Left lung (tissue), 10 donors: Measurements from ENCODE around the gene CFAP221. TPM values are rescaled to one million over a fixed set of nuclear protein-coding genes. Genes with fewer than 3 reads are reported as not detected.

Experiments used
- ATAC-seq: fragments of 200-7000 bp; cut with Tn5 transposase; one replicate; pipeline ENCODE4 v1.9.1; 2020; ENCODE audit warnings: moderate library complexity
- DNase-seq, 4 donors: peaks; one replicate each; pipeline ENCODE4 v3.0.0-alpha.2; 2013 to 2020
- H3K27ac ChIP-seq, 2 donors: fragments of 200-600 bp; sonication (generic) in 1 of 2; one replicate each; pipeline versions ENCODE4 v1.5.0 to v1.8.0; 2020 to 2021
- H3K27me3 ChIP-seq, 2 donors: fragments of 200-600 bp; sonication (generic) in 1 of 2; one replicate each; pipeline versions ENCODE4 v1.5.0 to v1.8.0; 2020 to 2021
- H3K36me3 ChIP-seq, 2 donors: fragments of 200-600 bp; sonication (generic) in 1 of 2; one replicate each; pipeline versions ENCODE4 v1.5.0 to v1.8.0; 2020 to 2021
- H3K4me1 ChIP-seq, 2 donors: fragments of 200-600 bp; one replicate each; pipeline ENCODE4 v1.8.0; 2021
- H3K4me3 ChIP-seq, 2 donors: fragments of 200-600 bp; sonication (generic) in 1 of 2; one replicate each; pipeline versions ENCODE4 v1.5.0 to v1.8.0; 2020 to 2021; ENCODE audit warnings: mild to moderate bottlenecking in 1 of 2
- H3K9me3 ChIP-seq, 2 donors: fragments of 200-600 bp; sonication (generic) in 1 of 2; one replicate each; pipeline versions ENCODE4 v1.5.0 to v1.8.0; 2020 to 2021
- CTCF ChIP-seq, 2 donors: fragments of 200-600 bp; sonication (generic) in 1 of 2; IDR thresholded peaks; one replicate each; pipeline versions ENCODE4 v1.5.0 to v1.8.0; 2021; ENCODE audit warnings: antibody characterized with exemption in 2 of 2
- intact Hi-C, 2 donors: fragments of 100-400 bp; cut with DNase I; formaldehyde crosslinking; loops; one replicate each; pipeline versions ENCODE4 v1.11.2 to v1.14.2; 2022
- polyA plus RNA-seq, 6 donors: library from polyadenylated mRNA; unstranded; fragments of 120-200 nt; gene quantifications; one replicate each; pipeline ENCODE4 v1.2.1, GENCODE V29; 2013; ENCODE audit not compliant: insufficient read length in 6 of 6
- total RNA-seq, 2 donors: library from RNA; stranded (reverse); fragmentation: NEBNext Ultra II Directional; extraction: Animal tissue kit (Norgen Biotek cat#: 25700); gene quantifications; one replicate each; pipeline ENCODE4 v1.2.1, GENCODE V29; 2021
- donor health status: DM: no; HTN: yes; CAD: no.
- donor health status: DM: no; HTN: no; CAD: no.

CFAP221 gene
- total and polyA plus RNA-seq, 8 donors: 10.6 to 20.8 (median 16.7) TPM

- Histone ChIP-seq H3K4me1 (peaks cover 4 to 7% of the 10 kb centered on the region in 2 donors), H3K27ac (no peak overlapping the region), H3K4me3 (no peak overlapping the region), H3K27me3 (no peaks in the 10 kb centered on the region), H3K36me3 (no peaks in the 10 kb centered on the region), H3K9me3 (no peaks in the 10 kb centered on the region)
- DNase-seq (no peak), ATAC-seq (peak; percentile 12)
- intact Hi-C loops: no loop called here
- no peak for TF ChIP-seq CTCF (IDR thresholded peaks at IDR 0.05)
Measured at GRCh38 chr2:119674711-119675500, 130.7 kb downstream of the CFAP221 start.

GRCh38 chr2:119678021-119678656 lies 133.9 kb downstream of the CFAP221 start:
- no peaks in the 10 kb centered on the region for H3K27me3 ChIP-seq
- intact Hi-C loops: no loop called here
- peaks cover 8 to 14% of the 10 kb centered on the region in 2 donors for H3K4me1 ChIP-seq
- H3K9me3 ChIP-seq: no peaks in the 10 kb centered on the region
- no peak for TF ChIP-seq CTCF (IDR thresholded peaks at IDR 0.05)
- H3K27ac ChIP-seq: no peak overlapping the region
- peak; percentile 15 for ATAC-seq
- H3K36me3 ChIP-seq: peaks cover 0 to 12% of the 10 kb centered on the region in 2 donors
- no peak for DNase-seq
- peak overlapping the region in 1 of 2 donors; percentile 70 for H3K4me3 ChIP-seq

GRCh38 chr2:119679526-119679837 lies 135.2 kb downstream of the CFAP221 start:
- no peaks in the 10 kb centered on the region for H3K27me3 ChIP-seq
- DNase-seq (no peak), ATAC-seq (no peak)
- intact Hi-C loops: no loop called here
- no peaks in the 10 kb centered on the region for H3K9me3 ChIP-seq
- H3K4me3 ChIP-seq: peak overlapping the region; percentile 70 to 89
- H3K4me1 ChIP-seq: peaks cover 8 to 14% of the 10 kb centered on the region in 2 donors
- H3K36me3 ChIP-seq: peaks cover 0 to 12% of the 10 kb centered on the region in 2 donors
- TF ChIP-seq CTCF (IDR thresholded peaks at IDR 0.05): no peak
- no peak overlapping the region for H3K27ac ChIP-seq

- Histone ChIP-seq H3K36me3 (peaks cover 0 to 12% of the 10 kb centered on the region in 2 donors), H3K27ac (no peak overlapping the region), H3K27me3 (no peaks in the 10 kb centered on the region), H3K4me1 (peaks cover 8 to 14% of the 10 kb centered on the region in 2 donors), H3K4me3 (peak overlapping the region; percentile 70 to 89), H3K9me3 (no peaks in the 10 kb centered on the region)
- intact Hi-C loops: no loop called here
- ATAC-seq (no peak), DNase-seq (no peak)
- TF ChIP-seq CTCF (IDR thresholded peaks at IDR 0.05): no peak
Measured at GRCh38 chr2:119679846-119680245, 135.6 kb downstream of the CFAP221 start.

GRCh38 chr2:119680457-119681202 lies 136.4 kb downstream of the CFAP221 start:
- Histone ChIP-seq H3K27ac (no peak overlapping the region), H3K36me3 (peaks cover 0 to 12% of the 10 kb centered on the region in 2 donors), H3K27me3 (no peaks in the 10 kb centered on the region), H3K4me3 (no peak overlapping the region), H3K4me1 (peaks cover 8 to 14% of the 10 kb centered on the region in 2 donors), H3K9me3 (no peaks in the 10 kb centered on the region)
- no peak for TF ChIP-seq CTCF (IDR thresholded peaks at IDR 0.05)
- intact Hi-C loops: no loop called here
- DNase-seq (no peak), ATAC-seq (no peak)
